Prostate gland (tissue), 2 donors: ENCODE results near the gene SCN4A.

Source experiments
- POLR2A ChIP-seq: fragments of 450-650 bp; IDR thresholded peaks from one replicate; pipeline ENCODE4 v1.6.1; 2016; ENCODE audit warnings: antibody characterized with exemption, mild to moderate bottlenecking
- POLR2AphosphoS5 ChIP-seq: sonication (generic); formaldehyde crosslinking; IDR thresholded peaks from one replicate; pipeline ENCODE4 v1.6.1; 2017; ENCODE audit warnings: antibody characterized with exemption
- TF ChIP-seq, protein P1 (sequence below), 4 experiments: fragments of 200-600 bp in 2 of 4; fragments of 450-650 bp in 2 of 4; sonication (generic) in 2 of 4; IDR thresholded peaks; 1 replicate in 3 of 4; 2 replicates in 1 of 4; pipeline ENCODE4 v1.5.1; 2016 to 2019; ENCODE audit warnings: antibody characterized with exemption in 4 of 4, mild to moderate bottlenecking in 2 of 4, moderate library complexity in 2 of 4

DNA sequence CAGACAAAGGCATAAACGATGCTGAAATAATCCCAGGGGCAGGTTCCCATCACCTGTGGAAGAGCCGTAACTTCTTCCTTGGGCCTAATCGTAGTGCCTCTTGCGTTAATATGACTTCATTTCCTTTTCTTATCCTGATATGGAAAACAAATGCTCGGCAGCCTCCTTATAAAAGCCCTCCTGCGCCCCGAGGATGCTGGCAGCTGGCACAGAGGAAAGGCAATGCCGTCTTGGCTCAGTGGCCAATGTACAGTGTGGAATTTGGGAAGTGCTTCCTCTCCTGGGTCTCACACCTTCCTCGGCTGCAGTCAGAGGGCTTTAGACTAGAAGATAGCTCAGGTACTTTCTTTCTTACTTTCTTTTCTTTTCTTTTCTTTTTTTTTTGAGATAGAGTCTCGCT lies 3.4 kb downstream of the SCN4A start:
- TF ChIP-seq, protein P1, sequence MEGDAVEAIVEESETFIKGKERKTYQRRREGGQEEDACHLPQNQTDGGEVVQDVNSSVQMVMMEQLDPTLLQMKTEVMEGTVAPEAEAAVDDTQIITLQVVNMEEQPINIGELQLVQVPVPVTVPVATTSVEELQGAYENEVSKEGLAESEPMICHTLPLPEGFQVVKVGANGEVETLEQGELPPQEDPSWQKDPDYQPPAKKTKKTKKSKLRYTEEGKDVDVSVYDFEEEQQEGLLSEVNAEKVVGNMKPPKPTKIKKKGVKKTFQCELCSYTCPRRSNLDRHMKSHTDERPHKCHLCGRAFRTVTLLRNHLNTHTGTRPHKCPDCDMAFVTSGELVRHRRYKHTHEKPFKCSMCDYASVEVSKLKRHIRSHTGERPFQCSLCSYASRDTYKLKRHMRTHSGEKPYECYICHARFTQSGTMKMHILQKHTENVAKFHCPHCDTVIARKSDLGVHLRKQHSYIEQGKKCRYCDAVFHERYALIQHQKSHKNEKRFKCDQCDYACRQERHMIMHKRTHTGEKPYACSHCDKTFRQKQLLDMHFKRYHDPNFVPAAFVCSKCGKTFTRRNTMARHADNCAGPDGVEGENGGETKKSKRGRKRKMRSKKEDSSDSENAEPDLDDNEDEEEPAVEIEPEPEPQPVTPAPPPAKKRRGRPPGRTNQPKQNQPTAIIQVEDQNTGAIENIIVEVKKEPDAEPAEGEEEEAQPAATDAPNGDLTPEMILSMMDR (IDR thresholded peaks at IDR 0.05), result no peak
- TF ChIP-seq POLR2A, result no peak
- TF ChIP-seq POLR2AphosphoS5, result no peak
